ENCODE results near the gene ITPK1.

The ITPK1 gene

DNA sequence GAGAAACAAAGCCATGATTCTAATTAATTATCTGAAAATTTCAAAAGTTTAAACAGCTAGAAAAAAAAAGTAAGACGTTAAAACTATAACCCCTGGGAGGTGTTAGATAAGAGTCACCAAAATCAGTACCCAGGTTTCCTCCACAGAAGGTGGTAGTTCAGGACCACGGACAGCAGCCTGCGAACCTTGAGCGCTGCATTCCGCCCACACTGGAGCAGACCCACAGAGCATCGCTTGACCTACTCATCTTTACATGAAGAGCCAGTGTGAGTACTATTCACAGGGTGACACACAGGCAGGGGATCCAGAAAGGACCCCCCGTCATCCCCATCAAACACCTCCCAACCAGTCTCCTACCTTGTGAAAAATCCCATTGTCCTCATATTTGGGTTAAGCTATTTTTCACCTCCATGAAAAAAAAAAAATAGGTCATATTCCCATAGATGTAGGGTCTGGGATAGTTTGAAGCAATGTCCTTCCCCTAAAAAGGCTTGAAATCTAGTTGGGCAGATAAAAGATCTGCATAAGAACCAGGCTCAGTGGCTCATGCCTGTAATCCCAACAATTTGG lies 201.6 kb downstream of the ITPK1 start:
- no peak for TF ChIP-seq CSRNP3 (CRISPR knock-in tag; IDR thresholded peaks at IDR 0.05)
- no peak for TF ChIP-seq ESRRG (CRISPR knock-in tag; IDR thresholded peaks at IDR 0.05)
- TF ChIP-seq TOX (CRISPR knock-in tag; IDR thresholded peaks at IDR 0.05; ENCODE audit: borderline replicate concordance), result no peak
- TF ChIP-seq ISL1 (CRISPR knock-in tag; IDR thresholded peaks at IDR 0.05), result no peak
- no peak for TF ChIP-seq ZNF8 (CRISPR knock-in tag; IDR thresholded peaks at IDR 0.05)
- TF ChIP-seq GLIS3 (CRISPR knock-in tag; IDR thresholded peaks at IDR 0.05), result no peak
- TF ChIP-seq TCF4 (CRISPR knock-in tag; IDR thresholded peaks at IDR 0.05; ENCODE audit: borderline replicate concordance), result no peak
- no peak for TF ChIP-seq ZC3H10 (CRISPR knock-in tag; IDR thresholded peaks at IDR 0.05)
- TF ChIP-seq SNAI2 (CRISPR knock-in tag; IDR thresholded peaks at IDR 0.05), result no peak
- TF ChIP-seq, protein P1, sequence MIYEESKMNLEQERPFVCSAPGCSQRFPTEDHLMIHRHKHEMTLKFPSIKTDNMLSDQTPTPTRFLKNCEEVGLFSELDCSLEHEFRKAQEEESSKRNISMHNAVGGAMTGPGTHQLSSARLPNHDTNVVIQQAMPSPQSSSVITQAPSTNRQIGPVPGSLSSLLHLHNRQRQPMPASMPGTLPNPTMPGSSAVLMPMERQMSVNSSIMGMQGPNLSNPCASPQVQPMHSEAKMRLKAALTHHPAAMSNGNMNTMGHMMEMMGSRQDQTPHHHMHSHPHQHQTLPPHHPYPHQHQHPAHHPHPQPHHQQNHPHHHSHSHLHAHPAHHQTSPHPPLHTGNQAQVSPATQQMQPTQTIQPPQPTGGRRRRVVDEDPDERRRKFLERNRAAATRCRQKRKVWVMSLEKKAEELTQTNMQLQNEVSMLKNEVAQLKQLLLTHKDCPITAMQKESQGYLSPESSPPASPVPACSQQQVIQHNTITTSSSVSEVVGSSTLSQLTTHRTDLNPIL (CRISPR knock-in tag; IDR thresholded peaks at IDR 0.05; ENCODE audit: low read depth), result no peak
- no peak for TF ChIP-seq ZNF70 (CRISPR knock-in tag; IDR thresholded peaks at IDR 0.05)
- no peak for TF ChIP-seq PPARA (CRISPR knock-in tag; IDR thresholded peaks at IDR 0.05; ENCODE audit: borderline replicate concordance)
- TF ChIP-seq ARNTL (CRISPR knock-in tag; IDR thresholded peaks at IDR 0.05; ENCODE audit: borderline replicate concordance, low read depth), result no peak
- no peak for TF ChIP-seq OSR1 (CRISPR knock-in tag; IDR thresholded peaks at IDR 0.05)
- peak; percentile 41; the same call in 1 of the 3 replicates for ATAC-seq

GRCh38 chr14:92907316-92907911 lies 208.3 kb downstream of the ITPK1 start:
- ATAC-seq, result no peak
- peak; percentile 70; the same call in 1 of the 2 replicates for TF ChIP-seq ZNF8 (CRISPR knock-in tag; IDR thresholded peaks at IDR 0.05)
- TF ChIP-seq ESRRG (CRISPR knock-in tag; IDR thresholded peaks at IDR 0.05), result no peak
- no peak for TF ChIP-seq OSR1 (CRISPR knock-in tag; IDR thresholded peaks at IDR 0.05)
- TF ChIP-seq PPARA (CRISPR knock-in tag; IDR thresholded peaks at IDR 0.05; ENCODE audit: borderline replicate concordance), result no peak

DNA sequence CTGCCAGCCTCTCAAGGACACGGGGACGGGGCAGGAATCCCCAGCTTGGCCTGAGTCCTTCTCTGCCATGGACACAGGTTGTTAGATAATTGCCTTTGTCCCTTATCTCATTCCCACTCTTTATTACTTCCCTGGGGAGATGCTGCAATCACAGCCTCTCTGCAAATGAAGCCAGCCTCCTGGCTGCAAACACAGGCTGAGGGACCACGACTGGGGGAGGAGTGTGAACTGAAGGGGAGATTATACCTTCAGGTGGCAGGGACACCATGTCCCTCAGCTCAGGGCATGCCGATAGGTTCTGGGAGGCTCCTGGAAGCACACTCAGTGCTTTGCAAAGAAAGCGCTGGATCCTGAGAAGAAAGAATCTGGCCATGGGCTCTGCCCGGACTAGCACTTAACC lies 208.9 kb downstream of the ITPK1 start:
- no peak; the same call in 2 of the 3 replicates for ATAC-seq
- TF ChIP-seq ZNF70 (CRISPR knock-in tag; IDR thresholded peaks at IDR 0.05) (no peak), BACH2 (CRISPR knock-in tag; IDR thresholded peaks at IDR 0.05; ENCODE audit: borderline replicate concordance) (no peak), ESRRG (CRISPR knock-in tag; IDR thresholded peaks at IDR 0.05) (no peak), ISL1 (CRISPR knock-in tag; IDR thresholded peaks at IDR 0.05) (no peak), ZFP3 (CRISPR knock-in tag; IDR thresholded peaks at IDR 0.05) (no peak), RARB (CRISPR knock-in tag; IDR thresholded peaks at IDR 0.05) (no peak)
- TF ChIP-seq, protein P2, sequence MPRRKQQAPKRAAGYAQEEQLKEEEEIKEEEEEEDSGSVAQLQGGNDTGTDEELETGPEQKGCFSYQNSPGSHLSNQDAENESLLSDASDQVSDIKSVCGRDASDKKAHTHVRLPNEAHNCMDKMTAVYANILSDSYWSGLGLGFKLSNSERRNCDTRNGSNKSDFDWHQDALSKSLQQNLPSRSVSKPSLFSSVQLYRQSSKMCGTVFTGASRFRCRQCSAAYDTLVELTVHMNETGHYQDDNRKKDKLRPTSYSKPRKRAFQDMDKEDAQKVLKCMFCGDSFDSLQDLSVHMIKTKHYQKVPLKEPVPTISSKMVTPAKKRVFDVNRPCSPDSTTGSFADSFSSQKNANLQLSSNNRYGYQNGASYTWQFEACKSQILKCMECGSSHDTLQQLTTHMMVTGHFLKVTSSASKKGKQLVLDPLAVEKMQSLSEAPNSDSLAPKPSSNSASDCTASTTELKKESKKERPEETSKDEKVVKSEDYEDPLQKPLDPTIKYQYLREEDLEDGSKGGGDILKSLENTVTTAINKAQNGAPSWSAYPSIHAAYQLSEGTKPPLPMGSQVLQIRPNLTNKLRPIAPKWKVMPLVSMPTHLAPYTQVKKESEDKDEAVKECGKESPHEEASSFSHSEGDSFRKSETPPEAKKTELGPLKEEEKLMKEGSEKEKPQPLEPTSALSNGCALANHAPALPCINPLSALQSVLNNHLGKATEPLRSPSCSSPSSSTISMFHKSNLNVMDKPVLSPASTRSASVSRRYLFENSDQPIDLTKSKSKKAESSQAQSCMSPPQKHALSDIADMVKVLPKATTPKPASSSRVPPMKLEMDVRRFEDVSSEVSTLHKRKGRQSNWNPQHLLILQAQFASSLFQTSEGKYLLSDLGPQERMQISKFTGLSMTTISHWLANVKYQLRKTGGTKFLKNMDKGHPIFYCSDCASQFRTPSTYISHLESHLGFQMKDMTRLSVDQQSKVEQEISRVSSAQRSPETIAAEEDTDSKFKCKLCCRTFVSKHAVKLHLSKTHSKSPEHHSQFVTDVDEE (CRISPR knock-in tag; IDR thresholded peaks at IDR 0.05), result no peak

GRCh38 chr14:92906420-92906819 lies 209.3 kb downstream of the ITPK1 start:
- TF ChIP-seq BACH2 (CRISPR knock-in tag; IDR thresholded peaks at IDR 0.05; ENCODE audit: borderline replicate concordance), result no peak
- no peak for TF ChIP-seq ESRRG (CRISPR knock-in tag; IDR thresholded peaks at IDR 0.05)
- TF ChIP-seq SNAI2 (CRISPR knock-in tag; IDR thresholded peaks at IDR 0.05), result no peak
- TF ChIP-seq ZFP30 (CRISPR knock-in tag; IDR thresholded peaks at IDR 0.05), result no peak
- TF ChIP-seq PATZ1 (CRISPR knock-in tag; IDR thresholded peaks at IDR 0.05; ENCODE audit: borderline replicate concordance), result no peak
- TF ChIP-seq, protein P1 (CRISPR knock-in tag; IDR thresholded peaks at IDR 0.05; ENCODE audit: low read depth), result no peak
- no peak for TF ChIP-seq TOX (CRISPR knock-in tag; IDR thresholded peaks at IDR 0.05; ENCODE audit: borderline replicate concordance)
- TF ChIP-seq, protein P3, sequence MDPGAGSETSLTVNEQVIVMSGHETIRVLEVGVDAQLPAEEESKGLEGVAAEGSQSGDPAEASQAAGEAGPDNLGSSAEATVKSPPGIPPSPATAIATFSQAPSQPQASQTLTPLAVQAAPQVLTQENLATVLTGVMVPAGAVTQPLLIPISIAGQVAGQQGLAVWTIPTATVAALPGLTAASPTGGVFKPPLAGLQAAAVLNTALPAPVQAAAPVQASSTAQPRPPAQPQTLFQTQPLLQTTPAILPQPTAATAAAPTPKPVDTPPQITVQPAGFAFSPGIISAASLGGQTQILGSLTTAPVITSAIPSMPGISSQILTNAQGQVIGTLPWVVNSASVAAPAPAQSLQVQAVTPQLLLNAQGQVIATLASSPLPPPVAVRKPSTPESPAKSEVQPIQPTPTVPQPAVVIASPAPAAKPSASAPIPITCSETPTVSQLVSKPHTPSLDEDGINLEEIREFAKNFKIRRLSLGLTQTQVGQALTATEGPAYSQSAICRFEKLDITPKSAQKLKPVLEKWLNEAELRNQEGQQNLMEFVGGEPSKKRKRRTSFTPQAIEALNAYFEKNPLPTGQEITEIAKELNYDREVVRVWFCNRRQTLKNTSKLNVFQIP (CRISPR knock-in tag; IDR thresholded peaks at IDR 0.05; ENCODE audit: borderline replicate concordance, low read depth), result no peak
- TF ChIP-seq GLIS3 (CRISPR knock-in tag; IDR thresholded peaks at IDR 0.05), result no peak
- ATAC-seq, result no peak
